GM13977 (cell line): ENCODE measurements around the gene YKT6.

Experiments used
- DNase-seq: peaks from one replicate; pipeline ENCODE4 v3.0.0; 2012; ENCODE audit warnings: low spot score
- CTCF ChIP-seq: IDR thresholded peaks from 2 replicates; pipeline ENCODE4 v1.5.1; 2012; ENCODE audit warnings: mild to moderate bottlenecking, control low read depth; ENCODE audit not compliant: insufficient read depth; ENCODE audit errors: extremely low read depth, missing control alignments
- in situ Hi-C: fragments of 300-500 bp; cut with MboI; formaldehyde crosslinking; loops from one replicate; pipeline ENCODE4 v1.12.0; 2022; ENCODE audit warnings: low sequenced_read_pairs, low pct_unique_long_range_greater_than_20kb, mixed read lengths, inconsistent platforms; ENCODE audit not compliant: unreplicated experiment

Gene YKT6

DNA sequence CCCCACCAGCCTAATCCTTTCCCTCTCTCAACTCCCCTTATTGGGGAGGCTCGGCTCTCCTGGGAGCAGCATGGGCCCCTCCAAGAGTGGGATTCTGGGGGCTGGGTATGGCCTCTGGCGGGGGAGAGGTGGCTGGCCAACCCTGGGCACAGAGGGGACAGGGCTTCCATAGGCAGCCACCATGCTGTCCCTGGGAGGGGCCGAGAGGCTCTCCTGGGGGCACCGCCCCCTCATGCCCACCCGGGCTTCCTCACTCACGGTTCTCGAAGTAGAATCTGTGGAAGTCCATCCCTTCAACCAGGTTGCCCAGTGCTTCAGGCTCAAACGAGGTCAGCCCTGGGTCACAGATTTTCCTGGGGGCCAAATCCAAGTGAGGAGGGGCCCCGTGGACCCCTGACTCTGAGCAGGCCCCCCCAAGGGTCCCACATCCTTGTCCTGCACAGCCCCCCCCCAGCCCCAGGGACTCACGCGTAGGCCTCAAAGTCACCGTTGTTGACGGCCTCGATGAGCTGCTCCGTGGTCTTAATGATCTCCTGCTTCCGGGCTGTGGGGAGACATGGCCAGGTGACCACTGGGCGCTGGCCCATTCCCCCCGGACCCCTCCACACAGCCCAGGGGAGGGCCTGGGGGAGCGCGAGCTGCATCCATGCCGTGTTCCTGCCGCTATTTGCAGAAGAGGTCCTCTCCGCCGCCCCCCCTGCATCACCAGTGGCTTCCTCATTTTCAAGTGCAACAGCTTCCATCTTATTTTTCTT, 19.8 kb downstream of the YKT6 start:
- in situ Hi-C loops = no loop called here
- no peak for TF ChIP-seq CTCF
- DNase-seq = no peak

GRCh38 chr7:44221231-44221791, 20.5 kb downstream of the YKT6 start:
- in situ Hi-C loops = no loop called here
- no peak for DNase-seq
- TF ChIP-seq CTCF = no peak

DNA sequence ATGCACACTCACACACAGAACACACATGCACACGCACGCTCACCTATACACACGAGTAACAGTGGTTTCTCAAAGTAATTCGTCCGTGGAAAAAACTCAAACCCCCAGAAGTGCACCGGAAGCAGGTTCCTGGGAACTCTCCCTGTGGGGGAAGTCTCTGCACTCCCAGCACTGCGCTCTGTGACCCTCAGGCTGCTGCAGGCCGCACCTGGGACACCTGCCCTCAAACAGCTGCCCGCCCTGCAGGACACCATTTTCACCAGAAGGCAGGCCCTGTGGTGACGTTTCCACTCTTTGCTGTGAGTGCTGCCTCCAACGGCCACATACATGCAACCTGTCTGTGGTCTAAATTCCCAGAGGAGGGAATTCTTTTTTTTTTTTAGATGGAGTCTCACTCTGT, 21.3 kb downstream of the YKT6 start:
- no peak for TF ChIP-seq CTCF
- DNase-seq = no peak
- in situ Hi-C loops = no loop called here

- no peak for TF ChIP-seq CTCF
- no peak for DNase-seq
- in situ Hi-C loops = no loop called here
Observed at GRCh38 chr7:44222776-44223261, 22.0 kb downstream of the YKT6 start.

- no peak for DNase-seq
- in situ Hi-C loops = no loop called here
- TF ChIP-seq CTCF = no peak
Observed at GRCh38 chr7:44223362-44224079, 22.7 kb downstream of the YKT6 start.

GRCh38 chr7:44224080-44224973, 23.5 kb downstream of the YKT6 start:
- TF ChIP-seq CTCF = no peak
- DNase-seq = no peak
- in situ Hi-C loops = no loop called here
